ENCODE results near the gene NGEF. TPM values are rescaled to one million over a fixed set of nuclear protein-coding genes. Genes with fewer than 3 reads are reported as not detected.

NGEF gene
- total RNA-seq, 1 experiment from 2014 or later, result 1.9 TPM

DNA sequence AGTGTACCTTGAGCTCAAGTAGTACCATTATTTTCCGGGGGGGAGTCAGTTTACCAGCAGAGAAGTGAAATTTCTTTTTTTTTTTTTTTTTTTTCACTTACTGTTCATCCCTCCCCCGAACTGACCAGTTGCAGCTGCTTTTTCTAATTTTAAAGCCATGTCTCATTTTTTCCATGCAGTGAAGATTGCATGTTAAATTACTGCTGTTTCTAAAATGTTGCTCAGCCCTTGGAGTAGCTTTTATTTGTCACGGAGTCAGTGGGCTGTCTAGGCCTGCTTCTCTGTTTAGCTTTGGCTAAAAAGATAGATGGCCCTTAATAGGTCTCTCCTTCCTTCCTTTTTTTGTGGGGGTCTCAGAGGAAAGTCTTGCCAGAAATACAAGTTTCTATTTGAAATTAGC lies 70.2 kb downstream of the NGEF start:
- TF ChIP-seq, protein P1, sequence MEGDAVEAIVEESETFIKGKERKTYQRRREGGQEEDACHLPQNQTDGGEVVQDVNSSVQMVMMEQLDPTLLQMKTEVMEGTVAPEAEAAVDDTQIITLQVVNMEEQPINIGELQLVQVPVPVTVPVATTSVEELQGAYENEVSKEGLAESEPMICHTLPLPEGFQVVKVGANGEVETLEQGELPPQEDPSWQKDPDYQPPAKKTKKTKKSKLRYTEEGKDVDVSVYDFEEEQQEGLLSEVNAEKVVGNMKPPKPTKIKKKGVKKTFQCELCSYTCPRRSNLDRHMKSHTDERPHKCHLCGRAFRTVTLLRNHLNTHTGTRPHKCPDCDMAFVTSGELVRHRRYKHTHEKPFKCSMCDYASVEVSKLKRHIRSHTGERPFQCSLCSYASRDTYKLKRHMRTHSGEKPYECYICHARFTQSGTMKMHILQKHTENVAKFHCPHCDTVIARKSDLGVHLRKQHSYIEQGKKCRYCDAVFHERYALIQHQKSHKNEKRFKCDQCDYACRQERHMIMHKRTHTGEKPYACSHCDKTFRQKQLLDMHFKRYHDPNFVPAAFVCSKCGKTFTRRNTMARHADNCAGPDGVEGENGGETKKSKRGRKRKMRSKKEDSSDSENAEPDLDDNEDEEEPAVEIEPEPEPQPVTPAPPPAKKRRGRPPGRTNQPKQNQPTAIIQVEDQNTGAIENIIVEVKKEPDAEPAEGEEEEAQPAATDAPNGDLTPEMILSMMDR (conservative IDR thresholded peaks at IDR 0.05), result no peak
- no peaks in the 10 kb centered on the region for H3K4me1 ChIP-seq (ENCODE audit: insufficient read depth, low read length)
- no peak overlapping the region for H3T11ph ChIP-seq (ENCODE audit: low read length)
- no peaks in the 10 kb centered on the region for H3K79me1 ChIP-seq (ENCODE audit: insufficient read depth, low read depth, low read length, poor library complexity, severe bottlenecking)
- H2BK12ac ChIP-seq (ENCODE audit: insufficient read length, low read depth, low read length), result no peak overlapping the region
- no peak overlapping the region for H4K91ac ChIP-seq (ENCODE audit: insufficient read length, low read depth, low read length)
- no peak overlapping the region for H2BK5ac ChIP-seq (ENCODE audit: insufficient read length, low read length)
- no peak overlapping the region for H2BK15ac ChIP-seq (ENCODE audit: low read depth, low read length)
- no peak overlapping the region for H2BK120ac ChIP-seq (ENCODE audit: low read depth, low read length, poor library complexity, severe bottlenecking)
- H3K23ac ChIP-seq (ENCODE audit: insufficient read length, low read depth, low read length), result no peak overlapping the region
- H3K27me3 Mint-ChIP-seq (ENCODE audit: low read depth), result peaks cover 7% of the 10 kb centered on the region
- H3K18ac ChIP-seq (ENCODE audit: insufficient read length, low read depth, low read length), result no peak overlapping the region
- no peak overlapping the region for H3K27ac Mint-ChIP-seq
- H3K4me3 Mint-ChIP-seq, result no peak overlapping the region
- no peak overlapping the region for H2AK5ac ChIP-seq (ENCODE audit: insufficient read length, low read length)
- 0 out of 4 replicates have a peak, but pooled peaks cover 0 to under 1% of the 10 kb centered on the region in 2 experiments for H3K4me1 Mint-ChIP-seq
- H3K9me3 ChIP-seq (ENCODE audit: control insufficient read depth, low read depth, low read length), result no peaks in the 10 kb centered on the region
- no peak for DNase-seq
- no peaks in the 10 kb centered on the region for H3K27me3 ChIP-seq (ENCODE audit: insufficient read depth, low read length)
- peaks cover 8 to 9% of the 10 kb centered on the region in 2 experiments; a peak in 3 of 5 replicates for H3K9me3 Mint-ChIP-seq
- no peak overlapping the region for H3K14ac ChIP-seq (ENCODE audit: insufficient read depth, low read length)
- no peak overlapping the region for H3K9ac ChIP-seq (ENCODE audit: extremely low read depth, insufficient read length, low read length)
- H2BK20ac ChIP-seq (ENCODE audit: low read depth, low read length, poor library complexity, severe bottlenecking), result no peak overlapping the region
- no peak overlapping the region for H3K4ac ChIP-seq (ENCODE audit: low read depth, low read length)
- no peak overlapping the region for H4K8ac ChIP-seq (replicated peaks; ENCODE audit: insufficient read length, low read depth, low read length)
- no peak overlapping the region for H2AFZ ChIP-seq (ENCODE audit: low read length)
- H4K5ac ChIP-seq (ENCODE audit: insufficient read length, low read depth, low read length), result no peak overlapping the region
- no CpG with 5 or more reads among the region's 3 CpGs for WGBS (ENCODE audit: extremely low coverage, insufficient read length, low lambda C conversion rate)
- H3K56ac ChIP-seq (ENCODE audit: insufficient read length, low read depth, low read length), result no peak overlapping the region
- no peaks in the 10 kb centered on the region for H4K20me1 ChIP-seq (ENCODE audit: control insufficient read depth, insufficient read depth, insufficient read length)
- H3K36me3 Mint-ChIP-seq (ENCODE audit: insufficient read depth in 1 of 3, low read depth in 3 of 3), result peaks cover 0 to 2% (median 0%) of the 10 kb centered on the region in 3 experiments; a peak in 1 of 7 replicates
- no peaks in the 10 kb centered on the region for H3K23me2 ChIP-seq (ENCODE audit: insufficient read length, low read depth, low read length, poor library complexity, severe bottlenecking)
- no peaks in the 10 kb centered on the region for H3K79me2 ChIP-seq (ENCODE audit: insufficient read depth, low read length)
- H3K4me2 ChIP-seq (ENCODE audit: insufficient read depth, insufficient read length, low read length), result no peak overlapping the region
- H3K27ac ChIP-seq (ENCODE audit: insufficient read length, low read depth, low read length), result no peak overlapping the region

All from H9 (cell line).